H1 (cell line): ENCODE results near the gene RPTOR.

Experiments
- BACH1 ChIP-seq: IDR thresholded peaks from 2 replicates; pipeline ENCODE4 v1.6.1; 2012; ENCODE audit warnings: low read length, improper control_type of control experiment
- BRCA1 ChIP-seq: IDR thresholded peaks from 2 replicates; pipeline ENCODE4 v1.6.1; 2012; ENCODE audit warnings: low read depth, low read length, improper control_type of control experiment
- EP300 ChIP-seq, 2 experiments: IDR thresholded peaks; 1 replicate in 1 of 2; 2 replicates in 1 of 2; pipeline ENCODE4 v1.6.1; 2011 to 2012; ENCODE audit warnings: low read depth in 2 of 2, low read length in 2 of 2, mild to moderate bottlenecking in 2 of 2, borderline replicate concordance in 1 of 2, inconsistent platforms in 1 of 2, moderate library complexity in 1 of 2
- EZH2 ChIP-seq: fragments of 200-600 bp; sonication (generic); IDR thresholded peaks from 2 replicates; pipeline ENCODE4 v1.7.1; 2012; ENCODE audit warnings: low read depth, mild to moderate bottlenecking, moderate library complexity, low read length, inconsistent platforms; ENCODE audit not compliant: severe bottlenecking
- JUND ChIP-seq: IDR thresholded peaks from 2 replicates; pipeline ENCODE4 v1.6.1; 2011; ENCODE audit warnings: mild to moderate bottlenecking, improper control_type of control experiment, low read length
- KDM5A ChIP-seq: fragments of 200-600 bp; IDR thresholded peaks from 2 replicates; pipeline ENCODE4 v1.7.1; 2012; ENCODE audit warnings: mild to moderate bottlenecking, low read length, inconsistent platforms, mixed read lengths
- MAX ChIP-seq: IDR thresholded peaks from 2 replicates; pipeline ENCODE4 v1.6.1; 2012; ENCODE audit warnings: inconsistent platforms
- TF ChIP-seq, protein P1 (sequence below), 3 experiments: IDR thresholded peaks; 1 replicate in 2 of 3; 2 replicates in 1 of 3; pipeline versions ENCODE4 v1.5.1 to v1.6.1; 2011; ENCODE audit warnings: low read length in 3 of 3, mild to moderate bottlenecking in 3 of 3, inconsistent platforms in 2 of 3, low read depth in 1 of 3, moderate library complexity in 1 of 3; ENCODE audit not compliant: insufficient read depth in 1 of 3; ENCODE audit errors: control extremely low read depth in 1 of 3

DNA sequence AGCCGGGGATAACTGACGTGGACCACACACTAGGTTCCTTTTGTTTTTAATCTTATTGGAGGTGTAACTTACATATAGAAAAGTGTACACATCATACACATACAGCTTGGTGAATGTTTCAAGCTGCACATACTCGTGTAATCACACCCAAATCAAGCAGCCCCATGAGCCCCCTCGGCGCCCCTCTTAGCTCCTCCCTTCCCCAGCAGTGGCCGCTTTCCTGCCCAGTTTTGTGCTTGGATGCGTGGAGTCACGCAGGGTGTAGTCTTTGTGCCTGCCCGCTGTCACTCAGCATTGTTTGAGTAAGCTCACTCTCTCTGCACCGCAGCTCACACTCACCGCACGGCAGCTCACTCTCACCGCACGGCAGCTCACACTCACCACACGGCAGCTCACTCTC, 295.3 kb downstream of the RPTOR start:
- TF ChIP-seq, protein P1, sequence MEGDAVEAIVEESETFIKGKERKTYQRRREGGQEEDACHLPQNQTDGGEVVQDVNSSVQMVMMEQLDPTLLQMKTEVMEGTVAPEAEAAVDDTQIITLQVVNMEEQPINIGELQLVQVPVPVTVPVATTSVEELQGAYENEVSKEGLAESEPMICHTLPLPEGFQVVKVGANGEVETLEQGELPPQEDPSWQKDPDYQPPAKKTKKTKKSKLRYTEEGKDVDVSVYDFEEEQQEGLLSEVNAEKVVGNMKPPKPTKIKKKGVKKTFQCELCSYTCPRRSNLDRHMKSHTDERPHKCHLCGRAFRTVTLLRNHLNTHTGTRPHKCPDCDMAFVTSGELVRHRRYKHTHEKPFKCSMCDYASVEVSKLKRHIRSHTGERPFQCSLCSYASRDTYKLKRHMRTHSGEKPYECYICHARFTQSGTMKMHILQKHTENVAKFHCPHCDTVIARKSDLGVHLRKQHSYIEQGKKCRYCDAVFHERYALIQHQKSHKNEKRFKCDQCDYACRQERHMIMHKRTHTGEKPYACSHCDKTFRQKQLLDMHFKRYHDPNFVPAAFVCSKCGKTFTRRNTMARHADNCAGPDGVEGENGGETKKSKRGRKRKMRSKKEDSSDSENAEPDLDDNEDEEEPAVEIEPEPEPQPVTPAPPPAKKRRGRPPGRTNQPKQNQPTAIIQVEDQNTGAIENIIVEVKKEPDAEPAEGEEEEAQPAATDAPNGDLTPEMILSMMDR (IDR thresholded peaks at IDR 0.05; ENCODE audit: control extremely low read depth in 1 of 3, insufficient read depth in 1 of 3, low read depth in 1 of 3, low read length in 3 of 3) = no peak
- TF ChIP-seq BACH1 (no peak), EP300 (IDR thresholded peaks at IDR 0.05; ENCODE audit: borderline replicate concordance in 1 of 2, low read depth in 2 of 2, low read length in 2 of 2) (no peak), JUND (no peak), EZH2 (no peak), KDM5A (no peak), MAX (no peak), BRCA1 (no peak)
